A673 (cell line): ENCODE measurements around the gene ADPRM. TPM values are rescaled to one million over a fixed set of nuclear protein-coding genes. Genes with fewer than 3 reads are reported as not detected.

Experiments used
- BruUV-seq: library from RNA; stranded (reverse); fragments of 400-500 nt; replicated peaks from 2 replicates; lab custom pipeline; 2021; lab: Mats Ljungman, UMichigan
- CTCF ChIA-PET: fragments of 300-600 bp; sonication (Branson Sonifier 250); formaldehyde crosslinking; loops from one replicate; lab custom pipeline; 2022; ENCODE audit warnings: antibody characterized with exemption; lab: Charles Lee
- POLR2A ChIA-PET: fragments of 300-600 bp; sonication (Branson Sonifier 250); formaldehyde crosslinking; loops from one replicate; lab custom pipeline; 2022; ENCODE audit warnings: antibody characterized with exemption; ENCODE audit not compliant: low non-redundant PET; lab: Charles Lee
- DNase-seq: peaks from one replicate; pipeline ENCODE4 v3.0.0-alpha.2; 2015; ENCODE audit warnings: low spot score
- H3K27ac ChIP-seq: fragments of 200-600 bp; sonication (generic); 2 replicates; pipeline ENCODE4 v1.5.1; 2016; ENCODE audit warnings: mixed run types, low read depth, mild to moderate bottlenecking, mixed read lengths, antibody characterized with exemption, low read length; ENCODE audit not compliant: poor library complexity, severe bottlenecking
- H3K27me3 ChIP-seq: fragments of 200-600 bp; sonication (generic); replicated peaks from 2 replicates; pipeline ENCODE4 v1.6.1; 2017; ENCODE audit warnings: mixed run types, low read depth, mild to moderate bottlenecking, mixed read lengths, antibody characterized with exemption, low read length; ENCODE audit not compliant: insufficient read depth, poor library complexity
- H3K36me3 ChIP-seq: fragments of 200-600 bp; sonication (generic); 2 replicates; pipeline ENCODE4 v1.6.1; 2016; ENCODE audit warnings: mixed run types, mild to moderate bottlenecking, mixed read lengths, antibody characterized with exemption, low read length; ENCODE audit not compliant: insufficient read depth, poor library complexity, severe bottlenecking
- H3K4me1 ChIP-seq: fragments of 200-600 bp; sonication (generic); 2 replicates; pipeline ENCODE4 v1.6.1; 2017; ENCODE audit warnings: mixed run types, mild to moderate bottlenecking, mixed read lengths, antibody characterized with exemption, low read length; ENCODE audit not compliant: insufficient read depth, poor library complexity, severe bottlenecking
- H3K4me3 ChIP-seq: fragments of 200-600 bp; sonication (generic); 2 replicates; pipeline ENCODE4 v1.5.1; 2016; ENCODE audit warnings: low read depth, mixed run types, mild to moderate bottlenecking, mixed read lengths, low read length; ENCODE audit not compliant: poor library complexity, severe bottlenecking
- H3K9me3 ChIP-seq: fragments of 200-600 bp; sonication (generic); 2 replicates; pipeline ENCODE4 v1.6.1; 2016; ENCODE audit warnings: mixed run types, low read depth, mild to moderate bottlenecking, mixed read lengths, antibody characterized with exemption, low read length; ENCODE audit not compliant: poor library complexity, severe bottlenecking
- CTCF ChIP-seq: fragments of 300-800, 200-600 bp; sonication (generic); conservative IDR thresholded peaks from 2 replicates; pipeline ENCODE4 v1.5.1; 2017; ENCODE audit warnings: low read depth, mild to moderate bottlenecking, antibody characterized with exemption, low read length, moderate library complexity, mixed read lengths
- EZH2 ChIP-seq: fragments of 200-600 bp; sonication (generic); IDR thresholded peaks from 2 replicates; pipeline ENCODE4 v1.6.1; 2017; ENCODE audit warnings: borderline replicate concordance, low read depth, mild to moderate bottlenecking, mixed read lengths, antibody characterized with exemption, low read length; ENCODE audit not compliant: poor library complexity, severe bottlenecking
- intact Hi-C: fragments of 100-400 bp; cut with micrococcal nuclease; formaldehyde crosslinking; loops from one replicate; pipeline ENCODE4 v1.10.0; 2022; ENCODE audit not compliant: unreplicated experiment
- total RNA-seq: library from RNA; stranded (reverse); gene quantifications from 2 replicates; pipeline ENCODE4 v1.2.3, GENCODE V29; 2021

The ADPRM gene
- total RNA-seq, 1 experiment from 2014 or later: 8.4 TPM

GRCh38 chr17:10757647-10758046, 60.3 kb downstream of the ADPRM start:
- BruUV-seq: no TSS peak
- DNase-seq: no peak
- POLR2A ChIA-PET: no interaction called here
- no peak for TF ChIP-seq EZH2
- TF ChIP-seq CTCF: no peak
- Histone ChIP-seq H3K36me3 (no peaks in the 10 kb centered on the region), H3K4me1 (no peaks in the 10 kb centered on the region), H3K27me3 (peaks cover 70% of the 10 kb centered on the region), H3K27ac (no peak overlapping the region), H3K9me3 (no peaks in the 10 kb centered on the region), H3K4me3 (no peak overlapping the region)
- intact Hi-C loops: no loop called here
- CTCF ChIA-PET: no interaction called here

DNA sequence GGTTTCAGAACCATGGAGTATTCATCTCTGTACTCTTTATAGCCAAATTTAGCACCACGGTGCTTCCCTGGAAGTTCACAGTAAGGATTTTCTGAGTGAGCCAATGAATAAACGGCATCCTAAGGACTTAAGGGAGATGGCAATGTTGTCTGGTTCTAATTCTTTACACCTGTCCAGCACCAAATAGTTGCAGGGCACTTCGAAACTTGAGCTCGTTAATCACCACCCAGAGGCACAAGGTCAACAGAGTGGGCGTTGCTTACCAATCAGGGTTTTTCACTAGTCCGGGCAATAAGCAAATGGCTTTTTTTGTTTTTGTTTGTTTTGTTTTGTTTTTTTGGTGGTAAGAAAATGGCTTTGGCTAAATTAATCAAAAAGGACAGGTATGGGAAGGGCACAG, 60.7 kb downstream of the ADPRM start:
- POLR2A ChIA-PET: no interaction called here
- Histone ChIP-seq H3K27ac (no peak overlapping the region), H3K36me3 (no peaks in the 10 kb centered on the region), H3K9me3 (no peaks in the 10 kb centered on the region), H3K27me3 (peaks cover 72% of the 10 kb centered on the region), H3K4me1 (no peaks in the 10 kb centered on the region), H3K4me3 (no peak overlapping the region)
- no TSS peak for BruUV-seq
- intact Hi-C loops: no loop called here
- TF ChIP-seq EZH2 (no peak), CTCF (no peak)
- DNase-seq: no peak
- CTCF ChIA-PET: no interaction called here

Other genes starting within 250 kb of the ADPRM start
- 0.15 and 0.59 TPM in 2 replicates for gene MYH4, start 228.0 kb upstream of the ADPRM start, total RNA-seq
- 0.39 and 0.46 TPM in 2 replicates for gene MYH1, start 179.1 kb upstream of the ADPRM start, total RNA-seq
- 0.54 and 1.9 TPM in 2 replicates for gene MYH2, start 147.9 kb upstream of the ADPRM start, total RNA-seq
- 2.1 and 3.2 TPM in 2 replicates for gene MYH3, start 40.3 kb upstream of the ADPRM start, total RNA-seq
- 42.2 and 43.2 TPM in 2 replicates for gene SCO1, start 61 bp upstream of the ADPRM start, total RNA-seq
- 0.11 and 1.4 TPM in 2 replicates for gene TMEM220, start 32.4 kb downstream of the ADPRM start, total RNA-seq
- gene TMEM238L, start 106.5 kb downstream of the ADPRM start, total RNA-seq: not detected in 2 replicates
- not detected in 2 replicates for gene PIRT, start 140.5 kb downstream of the ADPRM start, total RNA-seq